Fibroblast of peridontal ligament (primary cell): ENCODE measurements around the gene CEP162.
"Not testable (repeated sequence)": the region's sequence is repeated elsewhere in the genome, so short reads cannot be mapped to it uniquely, and the experiment has no call there.

Experiments used
- DNase-seq: peaks from one replicate; pipeline ENCODE4 v3.0.0-alpha.2; 2010; ENCODE audit errors: extremely low read depth

The CEP162 gene

GRCh38 chr6:84156306-84156705, 71.1 kb downstream of the CEP162 start:
- DNase-seq = no peak

- DNase-seq = peak; percentile 57
These were observed 75.8 kb downstream of the CEP162 start for GRCh38 chr6:84151669-84152068.

- peak; percentile 98 for DNase-seq
These were observed 76.7 kb downstream of the CEP162 start for GRCh38 chr6:84150705-84151104.

GRCh38 chr6:84141521-84141920, 85.9 kb downstream of the CEP162 start:
- no peak for DNase-seq

- DNase-seq = no peak
These were observed 88.1 kb downstream of the CEP162 start for GRCh38 chr6:84139311-84139710.

GRCh38 chr6:84137989-84138575, 89.4 kb downstream of the CEP162 start:
- no peak for DNase-seq

- no peak for DNase-seq
These were observed 90.4 kb downstream of the CEP162 start for GRCh38 chr6:84137051-84137375.

- DNase-seq = no peak
These were observed 90.9 kb downstream of the CEP162 start for GRCh38 chr6:84136364-84137050.

GRCh38 chr6:84135291-84135690, 92.2 kb downstream of the CEP162 start:
- DNase-seq = peak; percentile 2

- DNase-seq = not testable (repeated sequence)
These were observed 94.1 kb downstream of the CEP162 start for GRCh38 chr6:84133385-84133784.

GRCh38 chr6:84129588-84129987, 97.9 kb downstream of the CEP162 start:
- DNase-seq = not testable (repeated sequence)

- DNase-seq = no peak
These were observed 104.3 kb downstream of the CEP162 start for GRCh38 chr6:84123186-84123585.

- DNase-seq = peak; percentile 25
These were observed 108.2 kb downstream of the CEP162 start for GRCh38 chr6:84119277-84119676.

GRCh38 chr6:84118191-84118590, 109.3 kb downstream of the CEP162 start:
- no peak for DNase-seq

- DNase-seq = not testable (repeated sequence)
These were observed 112.4 kb downstream of the CEP162 start for GRCh38 chr6:84114933-84115594.

- DNase-seq = not testable (repeated sequence)
These were observed 116.1 kb downstream of the CEP162 start for GRCh38 chr6:84111351-84111750.

GRCh38 chr6:84107495-84107894, 119.9 kb downstream of the CEP162 start:
- DNase-seq = no peak

GRCh38 chr6:84105215-84105924, 122.1 kb downstream of the CEP162 start:
- DNase-seq = peak; percentile 60

- DNase-seq = peak; percentile 88
These were observed 124.4 kb downstream of the CEP162 start for GRCh38 chr6:84103029-84103428.

- DNase-seq = no peak
These were observed 132.3 kb downstream of the CEP162 start for GRCh38 chr6:84095156-84095555.

- DNase-seq = peak; percentile 68
These were observed 133.7 kb downstream of the CEP162 start for GRCh38 chr6:84093441-84094435.
